ENCODE data around the gene MAPK8IP3.

DNA sequence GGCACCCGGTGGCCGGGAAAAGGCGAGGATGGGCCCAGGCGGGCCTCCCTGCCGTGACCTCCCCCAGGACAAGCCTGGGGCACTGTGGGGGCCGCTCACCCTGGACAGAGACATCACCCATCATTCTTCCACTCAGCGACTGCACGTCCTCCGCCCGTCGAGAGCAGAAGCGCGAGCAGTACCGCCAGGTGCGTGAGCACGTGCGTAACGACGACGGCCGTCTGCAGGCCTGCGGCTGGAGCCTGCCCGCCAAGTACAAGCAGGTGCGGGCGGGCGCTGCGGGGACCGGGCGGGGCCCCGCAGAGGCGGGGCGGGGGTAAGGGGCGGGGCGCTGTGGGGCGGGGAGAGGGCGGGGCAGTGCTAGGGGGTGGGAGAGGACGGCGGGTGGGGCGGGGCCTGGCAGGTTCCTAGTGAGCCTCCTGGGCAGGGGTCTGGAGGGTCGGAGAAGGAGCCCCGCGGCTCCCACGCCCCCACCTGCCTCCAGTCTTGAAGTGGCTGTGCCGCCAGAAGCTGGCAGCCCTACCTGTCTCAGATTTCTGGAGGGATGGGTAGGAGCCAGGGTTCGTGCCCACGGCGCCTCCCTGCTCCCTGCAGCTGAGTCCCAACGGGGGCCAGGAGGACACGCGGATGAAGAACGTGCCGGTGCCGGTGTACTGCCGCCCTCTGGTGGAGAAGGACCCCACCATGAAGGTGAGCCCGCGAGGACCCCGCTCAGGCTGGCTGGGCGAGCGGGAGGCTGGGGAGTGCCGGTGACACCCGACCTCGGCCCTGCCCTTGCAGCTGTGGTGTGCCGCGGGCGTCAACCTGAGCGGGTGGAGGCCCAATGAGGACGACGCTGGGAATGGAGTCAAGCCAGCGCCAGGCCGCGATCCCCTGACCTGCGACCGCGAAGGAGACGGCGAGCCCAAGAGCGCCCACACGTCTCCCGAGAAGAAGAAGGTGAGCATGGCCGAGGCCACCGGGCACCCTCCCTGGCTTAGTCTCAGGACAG, 57.8 kb downstream of the MAPK8IP3 start:
- peak; percentile 12 for TF ChIP-seq CTCF (IDR thresholded peaks at IDR 0.05; ENCODE audit: low read depth, low read length, poor library complexity, severe bottlenecking)
- no peak for TF ChIP-seq EZH2phosphoT487 (IDR thresholded peaks at IDR 0.05; ENCODE audit: borderline replicate concordance, low read length)

Data from DOHH2 (cell line).